ENCODE results near the gene FRMD4A. TPM values are rescaled to one million over a fixed set of nuclear protein-coding genes. Genes with fewer than 3 reads are reported as not detected.

The FRMD4A gene
- total RNA-seq, 1 experiment from 2014 or later = 19.6 TPM

DNA sequence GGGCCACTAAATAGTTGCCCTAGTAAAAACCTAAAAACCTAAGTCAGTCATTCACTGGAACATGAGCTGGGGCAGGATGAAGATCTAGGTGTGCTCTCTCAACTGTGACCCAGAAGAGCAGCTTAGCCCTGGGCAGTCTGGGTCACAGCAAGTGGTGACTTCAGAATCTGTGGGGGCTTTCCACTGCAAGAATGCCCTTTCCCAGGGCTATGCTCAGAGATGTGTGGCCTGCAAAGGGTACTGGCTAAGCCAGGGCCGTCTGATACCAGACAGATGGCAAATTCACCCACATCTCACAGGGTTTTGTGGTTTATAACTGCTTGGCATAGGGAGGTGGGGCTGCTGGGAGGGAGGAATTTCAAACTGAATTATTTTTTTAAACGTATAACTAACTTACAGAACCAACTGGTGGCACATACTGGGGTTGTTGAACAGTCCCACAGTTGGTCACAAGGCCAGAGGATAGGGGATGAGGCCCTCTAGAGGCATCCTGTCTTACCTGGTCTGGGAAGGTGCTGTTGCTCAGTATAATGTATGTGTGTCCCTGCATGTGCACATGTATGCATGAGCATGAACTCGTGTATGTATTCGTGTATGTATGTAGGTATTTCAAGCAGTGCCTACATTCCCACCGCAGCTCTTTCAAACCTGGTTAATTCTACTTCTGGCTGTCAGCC is 680.7 kb downstream of the FRMD4A start:
- no peak overlapping the region for H3K9ac ChIP-seq (ENCODE audit: extremely low read depth, insufficient read length, low read length)
- no peak overlapping the region for H4K91ac ChIP-seq (ENCODE audit: insufficient read length, low read depth, low read length)
- H3K27me3 Mint-ChIP-seq (ENCODE audit: low read depth) = no peaks in the 10 kb centered on the region
- H4K20me1 ChIP-seq (ENCODE audit: control insufficient read depth, insufficient read depth, insufficient read length) = no peaks in the 10 kb centered on the region
- no peak overlapping the region for H2AK5ac ChIP-seq (ENCODE audit: insufficient read length, low read length)
- H3K36me3 Mint-ChIP-seq (ENCODE audit: insufficient read depth in 1 of 3, low read depth in 3 of 3) = peaks cover 27 to 46% (median 40%) of the 10 kb centered on the region in 3 experiments; a peak in 6 of 7 replicates
- H3K14ac ChIP-seq (ENCODE audit: insufficient read depth, low read length) = no peak overlapping the region
- no peak overlapping the region for H2BK5ac ChIP-seq (ENCODE audit: insufficient read length, low read length)
- H4K8ac ChIP-seq (replicated peaks; ENCODE audit: insufficient read length, low read depth, low read length) = no peak overlapping the region
- H3K23ac ChIP-seq (ENCODE audit: insufficient read length, low read depth, low read length) = no peak overlapping the region
- H2BK20ac ChIP-seq (ENCODE audit: low read depth, low read length, poor library complexity, severe bottlenecking) = no peak overlapping the region
- H3K4me3 Mint-ChIP-seq = no peak overlapping the region
- H3K4me1 ChIP-seq (ENCODE audit: insufficient read depth, low read length) = no peaks in the 10 kb centered on the region
- no peak overlapping the region for H3K4ac ChIP-seq (ENCODE audit: low read depth, low read length)
- DNase-seq = no peak
- H3K4me2 ChIP-seq (ENCODE audit: insufficient read depth, insufficient read length, low read length) = no peak overlapping the region
- no peaks in the 10 kb centered on the region for H3K79me2 ChIP-seq (ENCODE audit: insufficient read depth, low read length)
- no peak overlapping the region for H4K5ac ChIP-seq (ENCODE audit: insufficient read length, low read depth, low read length)
- no peaks in the 10 kb centered on the region for H3K9me3 ChIP-seq (ENCODE audit: control insufficient read depth, low read depth, low read length)
- H3K27me3 ChIP-seq (ENCODE audit: insufficient read depth, low read length) = no peaks in the 10 kb centered on the region
- TF ChIP-seq, protein P1, sequence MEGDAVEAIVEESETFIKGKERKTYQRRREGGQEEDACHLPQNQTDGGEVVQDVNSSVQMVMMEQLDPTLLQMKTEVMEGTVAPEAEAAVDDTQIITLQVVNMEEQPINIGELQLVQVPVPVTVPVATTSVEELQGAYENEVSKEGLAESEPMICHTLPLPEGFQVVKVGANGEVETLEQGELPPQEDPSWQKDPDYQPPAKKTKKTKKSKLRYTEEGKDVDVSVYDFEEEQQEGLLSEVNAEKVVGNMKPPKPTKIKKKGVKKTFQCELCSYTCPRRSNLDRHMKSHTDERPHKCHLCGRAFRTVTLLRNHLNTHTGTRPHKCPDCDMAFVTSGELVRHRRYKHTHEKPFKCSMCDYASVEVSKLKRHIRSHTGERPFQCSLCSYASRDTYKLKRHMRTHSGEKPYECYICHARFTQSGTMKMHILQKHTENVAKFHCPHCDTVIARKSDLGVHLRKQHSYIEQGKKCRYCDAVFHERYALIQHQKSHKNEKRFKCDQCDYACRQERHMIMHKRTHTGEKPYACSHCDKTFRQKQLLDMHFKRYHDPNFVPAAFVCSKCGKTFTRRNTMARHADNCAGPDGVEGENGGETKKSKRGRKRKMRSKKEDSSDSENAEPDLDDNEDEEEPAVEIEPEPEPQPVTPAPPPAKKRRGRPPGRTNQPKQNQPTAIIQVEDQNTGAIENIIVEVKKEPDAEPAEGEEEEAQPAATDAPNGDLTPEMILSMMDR (conservative IDR thresholded peaks at IDR 0.05) = peak; percentile 33; the same call in 2 of the 3 replicates
- H3K79me1 ChIP-seq (ENCODE audit: insufficient read depth, low read depth, low read length, poor library complexity, severe bottlenecking) = no peaks in the 10 kb centered on the region
- H2BK120ac ChIP-seq (ENCODE audit: low read depth, low read length, poor library complexity, severe bottlenecking) = no peak overlapping the region
- H3K9me3 Mint-ChIP-seq = no peaks in the 10 kb centered on the region; a peak in 1 of 5 replicates
- no peak overlapping the region for H3K18ac ChIP-seq (ENCODE audit: insufficient read length, low read depth, low read length)
- H2AFZ ChIP-seq (ENCODE audit: low read length) = no peak overlapping the region
- H3K27ac Mint-ChIP-seq = no peak overlapping the region
- H2BK12ac ChIP-seq (ENCODE audit: insufficient read length, low read depth, low read length) = no peak overlapping the region
- H3T11ph ChIP-seq (ENCODE audit: low read length) = no peak overlapping the region
- H3K23me2 ChIP-seq (ENCODE audit: insufficient read length, low read depth, low read length, poor library complexity, severe bottlenecking) = no peaks in the 10 kb centered on the region
- no peak overlapping the region for H2BK15ac ChIP-seq (ENCODE audit: low read depth, low read length)
- peaks cover 0 to 7% of the 10 kb centered on the region in 2 experiments; a peak in 1 of 4 replicates for H3K4me1 Mint-ChIP-seq
- no peak overlapping the region for H3K27ac ChIP-seq (ENCODE audit: insufficient read length, low read depth, low read length)
- no CpG with 5 or more reads among the region's 5 CpGs for WGBS (ENCODE audit: extremely low coverage, insufficient read length, low lambda C conversion rate)
- H3K56ac ChIP-seq (ENCODE audit: insufficient read length, low read depth, low read length) = no peak overlapping the region

All from H9 (cell line).